NCI-H774 (cell line): ENCODE measurements around the gene ZC3H6.
"Not testable (repeated sequence)": the region's sequence is repeated elsewhere in the genome, so short reads cannot be mapped to it uniquely, and the experiment has no call there.

Experiments
- DNase-seq: peaks from one replicate; lab custom pipeline; 2025; lab: John Stamatoyannopoulos, UW

ZC3H6 gene

GRCh38 chr2:112275887-112276773, 733 bp downstream of the ZC3H6 start:
- DNase-seq, result peak; percentile 85

GRCh38 chr2:112276954-112277353, 1.6 kb downstream of the ZC3H6 start:
- DNase-seq, result no peak

GRCh38 chr2:112277596-112278220, 2.3 kb downstream of the ZC3H6 start:
- no peak for DNase-seq

GRCh38 chr2:112282066-112282465, 6.7 kb downstream of the ZC3H6 start:
- not testable (repeated sequence) for DNase-seq

- not testable (repeated sequence) for DNase-seq
Measured at GRCh38 chr2:112283535-112283934, 8.1 kb downstream of the ZC3H6 start.

- DNase-seq, result no peak
Measured at GRCh38 chr2:112290088-112290487, 14.7 kb downstream of the ZC3H6 start.

- no peak for DNase-seq
Measured at GRCh38 chr2:112290648-112291047, 15.3 kb downstream of the ZC3H6 start.

GRCh38 chr2:112293636-112294401, 18.4 kb downstream of the ZC3H6 start:
- DNase-seq, result no peak

- no peak for DNase-seq
Measured at GRCh38 chr2:112295407-112296078, 20.1 kb downstream of the ZC3H6 start.

GRCh38 chr2:112296407-112296806, 21.0 kb downstream of the ZC3H6 start:
- DNase-seq, result no peak

GRCh38 chr2:112301171-112301584, 25.8 kb downstream of the ZC3H6 start:
- DNase-seq, result no peak

GRCh38 chr2:112301973-112302372, 26.6 kb downstream of the ZC3H6 start:
- no peak for DNase-seq

GRCh38 chr2:112304298-112304941, 29.0 kb downstream of the ZC3H6 start:
- no peak for DNase-seq

GRCh38 chr2:112305132-112305531, 29.7 kb downstream of the ZC3H6 start:
- DNase-seq, result no peak

- no peak for DNase-seq
Measured at GRCh38 chr2:112310906-112311305, 35.5 kb downstream of the ZC3H6 start.

- DNase-seq, result no peak
Measured at GRCh38 chr2:112311932-112312331, 36.5 kb downstream of the ZC3H6 start.

GRCh38 chr2:112312821-112313220, 37.4 kb downstream of the ZC3H6 start:
- DNase-seq, result no peak

- DNase-seq, result no peak
Measured at GRCh38 chr2:112314856-112315255, 39.5 kb downstream of the ZC3H6 start.

- no peak for DNase-seq
Measured at GRCh38 chr2:112317303-112318158, 42.1 kb downstream of the ZC3H6 start.

- no peak for DNase-seq
Measured at GRCh38 chr2:112318515-112318914, 43.1 kb downstream of the ZC3H6 start.
